Central memory CD8-positive, alpha-beta T cell (primary cell): ENCODE results near the gene SPNS2.

ENCODE experiments used
- ATAC-seq: fragments of 150-1000 bp; cut with Tn5 transposase; replicated peaks from 2 replicates; pipeline ENCODE4 v1.10.0; 2022; ENCODE audit warnings: mild to moderate bottlenecking, moderate FRiP score, moderate number of reproducible peaks; ENCODE audit not compliant: poor library complexity, severe bottlenecking; ENCODE audit errors: extremely low read depth
- DNase-seq, 2 donors: peaks; one replicate each; pipeline ENCODE4 v3.0.0; 2021; ENCODE audit warnings: low spot score in 2 of 2
- H3K27ac Mint-ChIP-seq: one replicate; pipeline ENCODE4 v1.8.0; 2022; ENCODE audit warnings: low read depth, mild to moderate bottlenecking, moderate library complexity, mixed read lengths
- H3K27me3 Mint-ChIP-seq: one replicate; pipeline ENCODE4 v1.8.0; 2022; ENCODE audit warnings: mixed read lengths
- H3K36me3 Mint-ChIP-seq: one replicate; pipeline ENCODE4 v1.8.0; 2022; ENCODE audit warnings: mild to moderate bottlenecking, moderate library complexity, mixed read lengths; ENCODE audit not compliant: insufficient read depth
- H3K4me1 Mint-ChIP-seq: one replicate; pipeline ENCODE4 v1.8.0; 2022; ENCODE audit warnings: mixed read lengths
- H3K4me3 Mint-ChIP-seq: one replicate; pipeline ENCODE4 v1.8.0; 2022; ENCODE audit warnings: mild to moderate bottlenecking, moderate library complexity, mixed read lengths
- H3K9me3 Mint-ChIP-seq: one replicate; pipeline ENCODE4 v1.8.0; 2022; ENCODE audit warnings: mixed read lengths

Gene SPNS2

DNA sequence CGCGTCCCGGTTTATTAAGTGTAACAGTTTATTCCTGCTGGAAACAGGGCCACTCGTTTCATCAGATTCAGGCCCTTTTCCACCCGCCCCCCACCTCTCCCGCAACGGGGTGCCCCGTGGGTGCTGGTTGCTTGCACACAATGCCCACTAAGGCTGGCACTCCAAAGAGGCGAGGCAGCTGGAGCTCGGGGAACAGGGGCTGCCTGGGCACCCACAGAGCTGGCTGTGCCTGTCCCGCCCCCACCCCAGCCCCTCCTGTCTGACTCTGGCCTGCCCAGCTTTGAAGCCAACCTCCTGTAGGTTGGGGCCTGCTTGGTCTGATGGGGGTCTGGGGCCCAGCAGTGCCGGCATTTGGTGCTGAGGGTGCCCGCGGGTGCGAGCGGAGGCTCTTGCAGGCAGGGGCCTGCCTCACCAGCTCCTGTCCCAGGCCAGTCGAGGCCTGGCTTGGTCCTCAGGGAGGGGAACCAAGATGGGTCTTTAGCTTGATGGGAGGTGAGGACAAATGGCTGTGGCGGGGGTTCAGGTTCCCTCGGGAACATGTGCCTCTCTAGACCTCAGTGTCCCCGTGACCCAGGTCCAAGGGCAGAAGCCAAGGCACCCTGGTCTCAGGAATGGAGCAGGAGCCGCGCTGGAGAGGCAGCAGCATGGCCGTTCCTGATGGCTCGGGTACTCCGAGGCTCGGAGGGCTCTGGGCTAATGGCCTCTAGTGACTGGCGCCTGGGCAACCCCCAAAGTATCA, 36.4 kb downstream of the SPNS2 start:
- ATAC-seq (no peak), DNase-seq (no peak)
- Mint-ChIP-seq H3K36me3 (peaks cover 5% of the 10 kb centered on the region), H3K4me3 (no peak overlapping the region), H3K9me3 (no peaks in the 10 kb centered on the region), H3K27ac (no peak overlapping the region), H3K27me3 (no peaks in the 10 kb centered on the region), H3K4me1 (peaks cover 6% of the 10 kb centered on the region)

DNA sequence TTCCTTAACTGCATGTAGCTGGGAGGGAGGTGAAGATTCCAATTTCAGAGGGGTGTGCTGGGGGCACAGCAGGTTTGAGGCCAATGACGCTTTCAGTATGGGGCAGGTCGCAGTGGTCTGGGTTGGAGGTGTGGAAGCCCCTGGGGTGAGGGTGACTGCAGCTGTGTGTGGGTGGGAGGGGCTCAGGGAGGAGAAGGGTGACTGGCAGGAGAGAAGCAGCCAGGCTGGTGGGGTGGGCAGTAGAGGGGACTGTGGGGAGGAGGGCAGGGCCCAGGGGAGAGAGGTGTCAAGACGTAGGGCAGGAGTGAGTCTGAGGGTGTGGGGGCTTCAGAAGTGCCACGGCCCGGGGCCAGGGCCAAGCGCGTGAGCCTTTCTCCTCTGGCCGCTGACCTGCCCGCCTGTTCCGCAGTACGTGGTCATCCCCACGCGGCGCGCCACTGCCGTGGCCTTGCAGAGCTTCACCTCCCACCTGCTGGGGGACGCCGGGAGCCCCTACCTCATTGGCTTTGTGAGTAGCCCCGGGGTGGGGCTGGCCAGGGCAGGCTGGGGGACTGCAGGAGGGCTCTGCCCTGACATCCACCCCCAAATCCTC, 37.1 kb downstream of the SPNS2 start:
- peaks cover 6% of the 10 kb centered on the region for H3K4me1 Mint-ChIP-seq
- DNase-seq (no peak), ATAC-seq (no peak)
- peaks cover 5% of the 10 kb centered on the region for H3K36me3 Mint-ChIP-seq
- no peak overlapping the region for H3K4me3 Mint-ChIP-seq
- no peaks in the 10 kb centered on the region for H3K27me3 Mint-ChIP-seq
- no peak overlapping the region for H3K27ac Mint-ChIP-seq
- H3K9me3 Mint-ChIP-seq = no peaks in the 10 kb centered on the region

DNA sequence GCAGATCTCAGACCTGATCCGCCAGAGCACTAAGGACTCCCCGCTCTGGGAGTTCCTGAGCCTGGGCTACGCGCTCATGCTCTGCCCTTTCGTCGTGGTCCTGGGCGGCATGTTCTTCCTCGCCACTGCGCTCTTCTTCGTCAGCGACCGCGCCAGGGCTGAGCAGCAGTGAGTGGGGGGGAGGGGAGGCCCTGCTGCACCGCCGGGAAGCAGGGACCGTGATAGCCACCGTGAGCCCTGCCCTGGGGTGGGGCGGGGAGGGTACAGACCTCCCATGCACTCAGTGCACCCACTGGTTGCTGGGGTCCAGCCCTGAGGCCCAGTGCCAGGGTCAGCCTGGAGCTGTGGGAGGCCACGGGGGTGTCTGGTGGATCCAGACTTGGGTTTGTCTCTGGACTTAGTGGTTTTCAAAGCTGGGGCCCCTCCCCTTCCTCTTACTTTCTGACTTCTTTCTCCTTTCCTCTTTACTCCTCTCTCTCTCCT, 37.6 kb downstream of the SPNS2 start:
- no peak overlapping the region for H3K4me3 Mint-ChIP-seq

DNA sequence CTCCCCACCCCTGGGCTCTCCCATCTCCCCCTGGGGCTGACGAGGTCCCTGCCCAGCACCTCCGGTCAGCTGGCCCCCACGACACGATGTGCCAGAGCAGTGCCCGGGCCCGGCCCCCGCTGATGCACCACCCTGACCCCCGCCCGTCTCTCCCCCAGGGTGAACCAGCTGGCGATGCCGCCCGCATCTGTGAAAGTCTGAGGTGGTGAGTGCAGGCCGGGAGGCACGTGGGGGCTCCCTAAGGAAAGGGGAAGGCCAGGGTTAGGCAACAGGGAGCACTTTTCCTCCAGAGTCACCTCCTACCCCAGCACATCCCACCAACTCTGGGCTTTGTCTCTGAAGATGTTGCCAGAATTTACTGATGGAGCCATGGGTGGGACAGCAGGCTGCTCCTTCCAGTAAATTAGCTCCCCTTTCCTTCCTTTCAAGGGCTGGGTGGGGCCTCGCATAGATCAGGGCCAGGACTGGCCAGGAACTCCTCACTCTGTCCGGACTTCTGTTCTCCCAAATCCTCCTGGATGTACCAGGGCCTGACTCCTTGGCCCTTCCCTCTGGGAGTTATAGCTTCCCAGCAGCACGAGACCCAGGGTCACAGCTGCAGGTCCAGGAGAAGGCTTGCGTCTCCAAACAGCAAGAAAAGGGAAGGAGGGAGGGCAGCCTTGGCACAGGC, 38.2 kb downstream of the SPNS2 start:
- ATAC-seq (no peak), DNase-seq (no peak)
- Mint-ChIP-seq H3K27me3 (no peaks in the 10 kb centered on the region), H3K4me1 (peaks cover 6% of the 10 kb centered on the region), H3K27ac (no peak overlapping the region), H3K9me3 (no peaks in the 10 kb centered on the region), H3K36me3 (peaks cover 5% of the 10 kb centered on the region), H3K4me3 (no peak overlapping the region)

More for the DNA sequence above, 37.6 kb downstream of the SPNS2 start:
- Mint-ChIP-seq H3K27me3 (no peaks in the 10 kb centered on the region), H3K27ac (no peak overlapping the region), H3K36me3 (peaks cover 5% of the 10 kb centered on the region), H3K4me1 (peaks cover 6% of the 10 kb centered on the region), H3K9me3 (no peaks in the 10 kb centered on the region)
- DNase-seq (no peak), ATAC-seq (no peak)

DNA sequence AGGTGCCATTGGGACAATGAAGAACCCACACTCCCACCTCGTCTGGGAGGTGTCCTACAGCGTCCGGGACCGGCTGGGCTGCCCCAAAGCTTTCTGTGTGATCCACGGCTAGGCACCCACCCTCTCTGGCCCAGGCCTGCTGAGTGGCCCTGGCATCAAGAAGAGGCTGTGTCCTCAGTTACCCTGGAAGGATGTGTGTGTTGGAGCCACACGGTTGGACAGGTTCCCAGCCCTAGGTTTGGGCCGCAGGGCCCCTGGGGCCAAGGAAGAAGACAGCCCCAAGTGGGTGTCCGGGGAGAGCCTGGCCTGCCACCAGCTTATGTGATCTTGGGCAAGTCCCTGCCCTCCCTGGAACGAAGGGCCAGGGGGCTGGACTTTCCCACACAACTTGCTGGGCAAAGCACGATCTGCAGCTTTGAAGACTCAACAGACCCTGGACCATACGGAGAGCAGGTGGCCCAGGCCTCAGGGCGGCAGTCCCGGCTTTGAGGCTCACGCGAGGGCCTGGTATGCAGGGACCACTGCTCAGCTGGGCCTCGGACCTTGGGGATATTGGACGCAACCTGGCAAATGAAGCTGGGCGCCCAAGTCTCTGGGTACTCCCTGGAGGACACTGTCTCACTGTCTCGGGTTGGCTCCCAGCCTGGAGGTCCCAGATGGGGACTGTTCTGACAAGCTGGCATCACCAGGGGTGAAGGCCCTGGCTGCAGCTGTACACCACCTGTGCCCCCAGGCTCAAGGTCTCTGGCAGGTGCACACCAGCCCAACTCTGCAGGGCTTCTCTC, 39.0 kb downstream of the SPNS2 start:
- Mint-ChIP-seq H3K27me3 (no peaks in the 10 kb centered on the region), H3K4me1 (peaks cover 6% of the 10 kb centered on the region), H3K27ac (no peak overlapping the region), H3K36me3 (peaks cover 9% of the 10 kb centered on the region), H3K4me3 (no peak overlapping the region), H3K9me3 (no peaks in the 10 kb centered on the region)
- no peak for ATAC-seq
- DNase-seq = no peak

DNA sequence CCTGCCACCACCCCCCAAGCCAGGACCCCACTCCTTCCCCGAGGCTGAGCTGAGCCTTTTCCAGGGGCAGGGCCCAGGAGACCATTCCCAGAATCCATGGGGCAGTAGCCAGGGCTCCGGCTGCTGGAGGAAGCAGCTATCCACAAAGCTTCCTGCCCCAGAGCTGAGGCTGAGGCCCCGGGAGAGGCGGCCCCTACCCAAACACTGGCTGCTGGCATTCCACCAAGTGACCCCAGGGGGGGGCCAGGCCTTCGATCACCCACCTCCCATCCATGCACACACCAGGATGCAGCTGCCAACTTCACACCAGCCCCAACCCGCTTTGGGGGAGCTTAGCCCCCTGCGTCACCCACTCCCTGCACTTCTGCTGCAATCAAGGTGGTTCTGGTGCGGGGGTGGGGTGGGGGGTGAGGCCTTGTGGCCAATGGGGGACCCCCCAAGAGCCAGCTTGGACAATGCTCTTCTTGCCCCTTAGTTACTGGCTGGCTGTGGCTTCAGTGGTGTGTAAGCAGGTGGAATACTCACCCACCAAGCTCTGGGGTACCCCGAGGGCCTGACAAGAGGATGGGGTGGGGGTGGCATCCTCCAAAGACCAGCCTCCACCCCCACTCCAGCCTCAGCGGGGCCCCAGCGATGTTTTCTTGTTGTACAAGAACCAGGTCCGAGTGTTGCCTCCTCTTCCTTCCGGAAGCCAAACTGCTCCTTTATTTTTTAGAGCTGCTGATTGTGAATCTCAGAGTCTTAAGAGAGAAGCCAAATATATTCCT, 39.7 kb downstream of the SPNS2 start:
- H3K4me1 Mint-ChIP-seq = peaks cover 3% of the 10 kb centered on the region
- H3K4me3 Mint-ChIP-seq = no peak overlapping the region
- H3K27me3 Mint-ChIP-seq = no peaks in the 10 kb centered on the region
- no peaks in the 10 kb centered on the region for H3K9me3 Mint-ChIP-seq
- ATAC-seq (no peak), DNase-seq (no peak)
- peaks cover 10% of the 10 kb centered on the region for H3K36me3 Mint-ChIP-seq
- no peak overlapping the region for H3K27ac Mint-ChIP-seq

DNA sequence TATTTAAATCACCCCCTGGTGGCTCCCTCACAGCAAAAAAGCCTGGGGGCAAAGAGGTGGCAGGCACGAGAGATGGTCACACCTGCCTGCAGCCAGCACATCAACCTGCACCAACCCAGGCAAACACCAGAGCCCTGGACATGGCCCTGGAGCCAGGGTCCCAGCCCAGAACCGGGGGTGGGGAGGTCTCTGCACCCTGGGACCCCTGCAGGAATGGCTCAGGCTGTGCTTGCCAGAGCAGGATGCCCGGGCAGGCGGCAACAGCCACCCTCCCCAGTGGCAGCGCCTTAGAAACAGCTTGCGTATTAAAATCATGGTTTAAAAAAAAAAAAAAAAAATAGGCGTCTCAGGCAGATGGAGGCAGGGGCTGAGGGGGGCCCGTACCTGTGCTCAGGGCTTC, 40.3 kb downstream of the SPNS2 start:
- Mint-ChIP-seq H3K36me3 (peaks cover 13% of the 10 kb centered on the region), H3K9me3 (no peaks in the 10 kb centered on the region), H3K27ac (no peak overlapping the region), H3K27me3 (no peaks in the 10 kb centered on the region), H3K4me1 (no peaks in the 10 kb centered on the region), H3K4me3 (no peak overlapping the region)
- ATAC-seq (no peak), DNase-seq (no peak)

DNA sequence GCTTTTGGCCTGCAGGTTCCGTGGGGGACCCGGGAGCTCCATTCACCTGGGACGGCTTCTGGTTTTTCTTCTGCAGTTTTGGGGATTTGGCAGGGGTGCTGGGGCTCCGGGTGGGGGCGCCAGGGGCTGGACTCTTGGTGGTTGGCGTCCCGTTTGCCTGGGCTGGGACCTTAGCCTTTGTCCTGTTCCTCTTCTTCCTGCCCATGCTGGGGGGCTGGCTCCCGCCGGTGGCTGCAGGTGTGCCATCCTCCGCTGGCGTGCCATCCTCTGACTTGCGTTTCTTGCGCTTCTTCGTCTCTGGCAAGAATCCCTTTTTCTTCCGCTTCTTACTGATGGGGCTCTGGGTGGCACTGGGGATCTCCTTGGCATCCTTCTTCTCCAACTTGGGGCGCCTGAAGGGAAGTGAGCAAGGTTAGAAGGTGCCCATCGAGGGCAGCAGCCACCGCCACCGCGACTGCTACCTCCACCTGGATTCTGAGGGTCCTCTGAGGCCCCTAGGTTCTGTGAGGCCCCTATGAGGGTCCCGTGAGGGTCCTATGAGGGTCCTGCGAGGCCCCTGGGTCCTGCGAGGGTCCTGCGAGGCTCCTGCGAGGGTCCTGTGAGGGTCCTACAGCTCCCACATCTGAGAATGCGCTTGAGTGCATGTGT, 41.0 kb downstream of the SPNS2 start:
- no peaks in the 10 kb centered on the region for H3K9me3 Mint-ChIP-seq
- H3K4me1 Mint-ChIP-seq = no peaks in the 10 kb centered on the region
- ATAC-seq (no peak), DNase-seq (no peak)
- H3K27ac Mint-ChIP-seq = peak overlapping the region; percentile 29
- peaks cover 12% of the 10 kb centered on the region for H3K36me3 Mint-ChIP-seq
- H3K4me3 Mint-ChIP-seq = no peak overlapping the region
- H3K27me3 Mint-ChIP-seq = no peaks in the 10 kb centered on the region

DNA sequence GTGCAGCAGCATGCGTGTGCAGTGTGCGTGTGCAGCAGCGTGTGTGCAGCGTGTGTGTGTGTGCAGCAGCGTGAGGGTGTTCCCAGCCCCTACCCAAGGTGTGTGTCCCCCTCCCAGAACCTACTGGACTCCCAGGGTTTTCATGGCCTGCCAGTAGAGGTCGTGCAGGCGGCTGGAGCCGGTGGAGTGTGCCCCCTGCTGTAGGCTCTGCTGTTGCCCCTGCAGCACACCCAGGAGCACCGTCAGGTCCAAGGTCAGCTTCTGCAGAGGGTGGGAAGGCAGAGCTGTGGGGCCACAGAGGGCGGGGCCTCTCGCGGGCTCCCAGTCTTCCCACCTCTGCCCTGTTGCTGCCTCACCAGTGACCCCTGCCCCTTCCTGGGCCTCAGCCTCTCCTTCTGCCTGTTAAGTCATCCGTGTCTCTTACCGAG, 41.6 kb downstream of the SPNS2 start:
- H3K4me1 Mint-ChIP-seq = no peaks in the 10 kb centered on the region
- DNase-seq = no peak
- no peak overlapping the region for H3K27ac Mint-ChIP-seq
- ATAC-seq = no peak
- no peaks in the 10 kb centered on the region for H3K27me3 Mint-ChIP-seq
- peaks cover 12% of the 10 kb centered on the region for H3K36me3 Mint-ChIP-seq
- H3K9me3 Mint-ChIP-seq = no peaks in the 10 kb centered on the region
- no peak overlapping the region for H3K4me3 Mint-ChIP-seq

DNA sequence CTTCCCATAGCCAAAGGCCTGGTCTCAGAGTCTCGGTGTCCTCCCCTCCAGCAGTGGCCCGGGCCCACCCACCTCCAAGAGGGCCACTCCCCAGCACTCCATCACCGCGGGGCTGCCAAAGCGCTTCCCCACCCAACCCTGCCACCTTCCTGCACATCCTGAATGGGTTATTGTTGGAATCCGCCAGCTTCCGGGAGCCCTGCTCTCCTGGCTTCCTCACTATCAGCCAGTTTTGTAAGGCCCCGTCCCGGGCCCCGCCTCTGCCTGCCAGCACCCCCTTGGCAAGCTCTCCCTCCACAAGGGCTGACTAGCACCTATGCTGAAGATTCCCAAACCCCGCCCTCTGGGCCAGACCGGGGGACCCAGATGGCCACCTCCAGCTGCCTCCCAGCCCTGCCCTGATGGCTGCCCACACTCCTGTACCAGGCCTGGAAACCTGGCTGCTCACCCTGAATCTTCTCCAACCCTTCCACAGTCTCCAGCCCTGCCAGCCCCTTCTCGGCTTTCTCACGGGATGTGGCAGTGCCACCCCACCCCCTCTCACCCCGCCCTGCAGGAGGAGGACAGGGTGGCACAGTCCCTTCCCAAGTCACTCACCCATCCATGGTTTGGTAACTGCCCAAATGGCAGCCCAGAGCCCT, 42.1 kb downstream of the SPNS2 start:
- no peaks in the 10 kb centered on the region for H3K27me3 Mint-ChIP-seq
- H3K27ac Mint-ChIP-seq = no peak overlapping the region
- H3K4me1 Mint-ChIP-seq = no peaks in the 10 kb centered on the region
- ATAC-seq (no peak), DNase-seq (no peak)
- peaks cover 13% of the 10 kb centered on the region for H3K36me3 Mint-ChIP-seq
- no peaks in the 10 kb centered on the region for H3K9me3 Mint-ChIP-seq
- H3K4me3 Mint-ChIP-seq = no peak overlapping the region

DNA sequence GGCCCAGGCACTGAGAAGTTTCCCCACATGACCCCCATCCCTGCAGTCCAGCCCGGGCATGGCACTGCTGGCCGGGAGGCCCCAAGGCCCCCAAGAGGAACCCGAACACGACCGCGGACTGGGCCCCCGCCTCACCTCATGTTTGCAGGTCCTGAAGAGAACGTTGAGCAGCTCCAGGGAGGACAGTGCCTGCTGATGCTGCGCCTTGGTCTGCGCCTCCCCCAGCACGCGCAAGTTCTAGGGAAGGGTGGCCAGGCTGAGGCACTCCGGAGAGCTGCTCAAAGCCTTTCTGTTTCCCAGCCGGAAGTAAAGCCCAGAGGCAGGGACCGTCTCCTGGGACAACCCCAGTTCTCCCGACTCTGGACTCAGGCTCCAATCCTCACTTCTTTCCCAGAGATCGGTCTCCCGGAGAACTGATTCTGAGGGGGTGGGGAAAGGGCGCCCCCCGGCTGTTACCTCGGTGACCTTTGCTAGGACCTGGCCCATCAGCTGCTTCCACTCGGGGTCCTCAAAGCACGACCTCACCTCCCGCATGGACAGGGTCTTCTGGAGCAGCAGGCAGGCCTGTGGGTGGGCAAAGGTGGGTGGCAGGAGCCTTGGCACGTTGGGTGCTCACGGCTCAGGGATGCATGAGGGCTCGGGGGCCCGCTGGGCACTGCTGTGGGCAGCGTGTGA, 42.8 kb downstream of the SPNS2 start:
- no peak for ATAC-seq
- Mint-ChIP-seq H3K4me1 (no peaks in the 10 kb centered on the region), H3K36me3 (peaks cover 16% of the 10 kb centered on the region), H3K27ac (no peak overlapping the region), H3K27me3 (no peaks in the 10 kb centered on the region), H3K9me3 (no peaks in the 10 kb centered on the region), H3K4me3 (no peak overlapping the region)
- DNase-seq = no peak
